Measurements from ENCODE around the gene MRPL45. TPM values are rescaled to one million over a fixed set of nuclear protein-coding genes. Genes with fewer than 3 reads are reported as not detected.

The MRPL45 gene
- total RNA-seq, 1 experiment from 2014 or later, result 48.4 TPM

GRCh38 chr17:38329808-38330730 is 33.1 kb downstream of the MRPL45 start:
- ChIA-PET POLR2A (interaction anchor here (0.9 to 1.1 kb wide), 2 partner anchors 12 to 19 kb away, joined by 3 read pairs; no protein-coding TSS in a partner anchor), CTCF (interaction anchor here (0.6 to 6.1 kb wide), 6 partner anchors 8 to 718 kb away, joined by 3 to 49 read pairs (median 8); no protein-coding TSS in a partner anchor)
- H3K9me3 Mint-ChIP-seq (ENCODE audit: unreplicated experiment), result no peaks in the 10 kb centered on the region
- H3K4me3 Mint-ChIP-seq (ENCODE audit: unreplicated experiment), result no peak overlapping the region
- no TSS peak for BruUV-seq (replicated peaks)
- TF ChIP-seq CTCF (IDR thresholded peaks at IDR 0.05; ENCODE audit: unreplicated experiment), result no peak
- peaks cover 35% of the 10 kb centered on the region for H3K27me3 Mint-ChIP-seq (ENCODE audit: insufficient read depth, unreplicated experiment)
- H3K36me3 Mint-ChIP-seq (ENCODE audit: insufficient read depth, unreplicated experiment), result no peaks in the 10 kb centered on the region
- peaks cover 10% of the 10 kb centered on the region for H3K4me1 Mint-ChIP-seq (ENCODE audit: insufficient read depth, unreplicated experiment)
- intact Hi-C loops (cut with micrococcal nuclease), result no loop called here
- no peak overlapping the region for H3K27ac Mint-ChIP-seq (ENCODE audit: low read depth, unreplicated experiment)
- no peak for DNase-seq (ENCODE audit: unreplicated experiment)

- CTCF ChIA-PET, result interaction anchor here (0.8 to 6.1 kb wide), 4 partner anchors 9 to 83 kb away, joined by 4 to 49 read pairs (median 22); no protein-coding TSS in a partner anchor
- BruUV-seq (replicated peaks), result no TSS peak
- no peaks in the 10 kb centered on the region for H3K36me3 Mint-ChIP-seq (ENCODE audit: insufficient read depth, unreplicated experiment)
- peaks cover 7% of the 10 kb centered on the region for H3K4me1 Mint-ChIP-seq (ENCODE audit: insufficient read depth, unreplicated experiment)
- no peak overlapping the region for H3K27ac Mint-ChIP-seq (ENCODE audit: low read depth, unreplicated experiment)
- no peak overlapping the region for H3K4me3 Mint-ChIP-seq (ENCODE audit: unreplicated experiment)
- intact Hi-C loops (cut with micrococcal nuclease), result no loop called here
- no peaks in the 10 kb centered on the region for H3K9me3 Mint-ChIP-seq (ENCODE audit: unreplicated experiment)
- TF ChIP-seq CTCF (IDR thresholded peaks at IDR 0.05; ENCODE audit: unreplicated experiment), result no peak
- POLR2A ChIA-PET, result interaction anchor here (0.6 kb wide), 1 partner anchor 8 kb away, joined by 3 read pairs; no protein-coding TSS in a partner anchor
- peaks cover 35% of the 10 kb centered on the region for H3K27me3 Mint-ChIP-seq (ENCODE audit: insufficient read depth, unreplicated experiment)
- no peak for DNase-seq (ENCODE audit: unreplicated experiment)
Measured at GRCh38 chr17:38330941-38331411, 34.0 kb downstream of the MRPL45 start.

GRCh38 chr17:38332735-38333134 is 35.8 kb downstream of the MRPL45 start:
- POLR2A ChIA-PET, result no interaction called here
- H3K27me3 Mint-ChIP-seq (ENCODE audit: insufficient read depth, unreplicated experiment), result peaks cover 22% of the 10 kb centered on the region

More at GRCh38 chr17:38332735-38333134, 35.8 kb downstream of the MRPL45 start:
- no peak overlapping the region for H3K27ac Mint-ChIP-seq (ENCODE audit: low read depth, unreplicated experiment)
- CTCF ChIA-PET, result interaction anchor here (0.8 to 6.1 kb wide), 6 partner anchors 9 to 244 kb away, joined by 3 to 49 read pairs (median 8); no protein-coding TSS in a partner anchor
- no peaks in the 10 kb centered on the region for H3K9me3 Mint-ChIP-seq (ENCODE audit: unreplicated experiment)
- no peaks in the 10 kb centered on the region for H3K36me3 Mint-ChIP-seq (ENCODE audit: insufficient read depth, unreplicated experiment)
- intact Hi-C loops (cut with micrococcal nuclease), result no loop called here
- no TSS peak for BruUV-seq (replicated peaks)
- peaks cover 7% of the 10 kb centered on the region for H3K4me1 Mint-ChIP-seq (ENCODE audit: insufficient read depth, unreplicated experiment)
- no peak for DNase-seq (ENCODE audit: unreplicated experiment)
- no peak for TF ChIP-seq CTCF (IDR thresholded peaks at IDR 0.05; ENCODE audit: unreplicated experiment)
- no peak overlapping the region for H3K4me3 Mint-ChIP-seq (ENCODE audit: unreplicated experiment)

Data from MCF 10A (cell line).